ENCODE results near the gene FMNL2.

Gene FMNL2

GRCh38 chr2:152350155-152350679 lies 15.2 kb downstream of the FMNL2 start:
- Mint-ChIP-seq H3K4me3 (no peak overlapping the region), H3K27me3 (no peaks in the 10 kb centered on the region), H3K9me3 (no peaks in the 10 kb centered on the region), H3K4me1 (no peaks in the 10 kb centered on the region), H3K27ac (no peak overlapping the region), H3K36me3 (no peaks in the 10 kb centered on the region)
- DNase-seq, result no peak
- CTCF ChIA-PET, result no interaction called here

- no peaks in the 10 kb centered on the region for H3K4me1 Mint-ChIP-seq
- no peak for DNase-seq
These were observed 17.6 kb downstream of the FMNL2 start for GRCh38 chr2:152352616-152353015.

GRCh38 chr2:152353364-152353763 lies 18.4 kb downstream of the FMNL2 start:
- Mint-ChIP-seq H3K36me3 (no peaks in the 10 kb centered on the region), H3K4me1 (no peaks in the 10 kb centered on the region), H3K4me3 (no peak overlapping the region), H3K27me3 (no peaks in the 10 kb centered on the region), H3K9me3 (no peaks in the 10 kb centered on the region), H3K27ac (no peak overlapping the region)
- DNase-seq, result no peak
- CTCF ChIA-PET, result no interaction called here

More at GRCh38 chr2:152352616-152353015, 17.6 kb downstream of the FMNL2 start:
- no peaks in the 10 kb centered on the region for H3K9me3 Mint-ChIP-seq
- no peaks in the 10 kb centered on the region for H3K27me3 Mint-ChIP-seq
- CTCF ChIA-PET, result no interaction called here
- no peak overlapping the region for H3K4me3 Mint-ChIP-seq
- no peak overlapping the region for H3K27ac Mint-ChIP-seq
- no peaks in the 10 kb centered on the region for H3K36me3 Mint-ChIP-seq

- no peaks in the 10 kb centered on the region for H3K9me3 Mint-ChIP-seq
- CTCF ChIA-PET, result no interaction called here
- H3K4me1 Mint-ChIP-seq, result no peaks in the 10 kb centered on the region
- H3K36me3 Mint-ChIP-seq, result no peaks in the 10 kb centered on the region
- no peak overlapping the region for H3K27ac Mint-ChIP-seq
- H3K4me3 Mint-ChIP-seq, result no peak overlapping the region
- DNase-seq, result no peak
- no peaks in the 10 kb centered on the region for H3K27me3 Mint-ChIP-seq
These were observed 19.2 kb downstream of the FMNL2 start for GRCh38 chr2:152354069-152354755.

- H3K9me3 Mint-ChIP-seq, result no peaks in the 10 kb centered on the region
- H3K4me3 Mint-ChIP-seq, result no peak overlapping the region
- H3K27ac Mint-ChIP-seq, result no peak overlapping the region
- CTCF ChIA-PET, result no interaction called here
- H3K27me3 Mint-ChIP-seq, result no peaks in the 10 kb centered on the region
- DNase-seq, result no peak
- H3K36me3 Mint-ChIP-seq, result no peaks in the 10 kb centered on the region
- H3K4me1 Mint-ChIP-seq, result no peaks in the 10 kb centered on the region
These were observed 19.9 kb downstream of the FMNL2 start for GRCh38 chr2:152354909-152355308.

- H3K4me1 Mint-ChIP-seq, result no peaks in the 10 kb centered on the region
- no peaks in the 10 kb centered on the region for H3K9me3 Mint-ChIP-seq
- no peak overlapping the region for H3K4me3 Mint-ChIP-seq
- CTCF ChIA-PET, result no interaction called here
- peaks cover 3% of the 10 kb centered on the region for H3K27me3 Mint-ChIP-seq
- H3K36me3 Mint-ChIP-seq, result no peaks in the 10 kb centered on the region
- no peak overlapping the region for H3K27ac Mint-ChIP-seq
- DNase-seq, result no peak
These were observed 20.4 kb downstream of the FMNL2 start for GRCh38 chr2:152355409-152355831.

GRCh38 chr2:152359573-152360363 lies 24.8 kb downstream of the FMNL2 start:
- Mint-ChIP-seq H3K27ac (no peak overlapping the region), H3K4me3 (no peak overlapping the region), H3K36me3 (no peaks in the 10 kb centered on the region), H3K9me3 (no peaks in the 10 kb centered on the region), H3K4me1 (no peaks in the 10 kb centered on the region), H3K27me3 (peaks cover 3% of the 10 kb centered on the region)
- CTCF ChIA-PET, result no interaction called here
- no peak for DNase-seq

- no peak overlapping the region for H3K27ac Mint-ChIP-seq
- H3K9me3 Mint-ChIP-seq, result no peaks in the 10 kb centered on the region
- H3K4me1 Mint-ChIP-seq, result peaks cover 2% of the 10 kb centered on the region
- no peak for DNase-seq
- no peak overlapping the region for H3K4me3 Mint-ChIP-seq
- CTCF ChIA-PET, result no interaction called here
- no peaks in the 10 kb centered on the region for H3K36me3 Mint-ChIP-seq
- peaks cover 3% of the 10 kb centered on the region for H3K27me3 Mint-ChIP-seq
These were observed 29.0 kb downstream of the FMNL2 start for GRCh38 chr2:152363936-152364335.

GRCh38 chr2:152367547-152368390 lies 32.8 kb downstream of the FMNL2 start:
- CTCF ChIA-PET, result no interaction called here
- Mint-ChIP-seq H3K4me1 (peaks cover 2% of the 10 kb centered on the region), H3K27me3 (no peaks in the 10 kb centered on the region), H3K4me3 (no peak overlapping the region), H3K27ac (no peak overlapping the region), H3K9me3 (no peaks in the 10 kb centered on the region), H3K36me3 (no peaks in the 10 kb centered on the region)
- DNase-seq, result no peak

- CTCF ChIA-PET, result no interaction called here
- DNase-seq, result no peak
- Mint-ChIP-seq H3K27me3 (no peaks in the 10 kb centered on the region), H3K4me3 (no peak overlapping the region), H3K9me3 (no peaks in the 10 kb centered on the region), H3K4me1 (peaks cover 2% of the 10 kb centered on the region), H3K27ac (no peak overlapping the region), H3K36me3 (no peaks in the 10 kb centered on the region)
These were observed 34.3 kb downstream of the FMNL2 start for GRCh38 chr2:152369176-152369860.

- CTCF ChIA-PET, result no interaction called here
- H3K4me3 Mint-ChIP-seq, result no peak overlapping the region
- H3K9me3 Mint-ChIP-seq, result no peaks in the 10 kb centered on the region
- DNase-seq, result no peak
- no peak overlapping the region for H3K27ac Mint-ChIP-seq
- peaks cover 2% of the 10 kb centered on the region for H3K4me1 Mint-ChIP-seq
- H3K36me3 Mint-ChIP-seq, result no peaks in the 10 kb centered on the region
- H3K27me3 Mint-ChIP-seq, result no peaks in the 10 kb centered on the region
These were observed 35.8 kb downstream of the FMNL2 start for GRCh38 chr2:152370783-152371182.

- CTCF ChIA-PET, result no interaction called here
- H3K9me3 Mint-ChIP-seq, result no peaks in the 10 kb centered on the region
- no peak overlapping the region for H3K27ac Mint-ChIP-seq
- no peaks in the 10 kb centered on the region for H3K4me1 Mint-ChIP-seq
- H3K27me3 Mint-ChIP-seq, result no peaks in the 10 kb centered on the region
- DNase-seq, result no peak
- no peaks in the 10 kb centered on the region for H3K36me3 Mint-ChIP-seq
- H3K4me3 Mint-ChIP-seq, result no peak overlapping the region
These were observed 37.5 kb downstream of the FMNL2 start for GRCh38 chr2:152372438-152372984.

- CTCF ChIA-PET, result no interaction called here
- H3K4me1 Mint-ChIP-seq, result no peaks in the 10 kb centered on the region
- H3K4me3 Mint-ChIP-seq, result no peak overlapping the region
- H3K36me3 Mint-ChIP-seq, result no peaks in the 10 kb centered on the region
- DNase-seq, result no peak
- no peaks in the 10 kb centered on the region for H3K27me3 Mint-ChIP-seq
- no peak overlapping the region for H3K27ac Mint-ChIP-seq
- H3K9me3 Mint-ChIP-seq, result no peaks in the 10 kb centered on the region
These were observed 40.2 kb downstream of the FMNL2 start for GRCh38 chr2:152375174-152375573.

- Mint-ChIP-seq H3K27me3 (no peaks in the 10 kb centered on the region), H3K9me3 (no peaks in the 10 kb centered on the region), H3K4me1 (no peaks in the 10 kb centered on the region), H3K27ac (no peak overlapping the region), H3K36me3 (no peaks in the 10 kb centered on the region), H3K4me3 (no peak overlapping the region)
- CTCF ChIA-PET, result no interaction called here
- DNase-seq, result no peak
These were observed 41.4 kb downstream of the FMNL2 start for GRCh38 chr2:152376385-152376784.

Data from activated naive CD4-positive, alpha-beta T cell treated with anti-CD3 and anti-CD28 coated beads, Interleukin-2, amount 10 ng/mL, durations not matched to agents 7 days and 5 days (primary cell).